Endothelial cell of umbilical vein (primary cell): ENCODE data around the gene CCN5. TPM values are rescaled to one million over a fixed set of nuclear protein-coding genes. Genes with fewer than 3 reads are reported as not detected.

Experiments used
- BruUV-seq: library from RNA; stranded (reverse); fragments of 400-500 nt; replicated peaks from 2 replicates; lab custom pipeline; 2021; lab: Mats Ljungman, UMichigan
- CTCF ChIA-PET: fragments of 300-600, 350-600 bp; sonication (Branson Sonifier 250); formaldehyde crosslinking; loops from one replicate; lab custom pipeline; 2021; ENCODE audit warnings: antibody characterized with exemption, inconsistent platforms; lab: Charles Lee
- POLR2A ChIA-PET: fragments of 300-600, 350-600 bp; sonication (Branson Sonifier 250); formaldehyde crosslinking; loops from one replicate; lab custom pipeline; 2021; ENCODE audit warnings: antibody characterized with exemption, inconsistent platforms; lab: Charles Lee
- DNase-seq: peaks from one replicate; pipeline ENCODE4 v3.0.0-alpha.2; 2011; ENCODE audit warnings: low read depth, low spot score
- FAIRE-seq: peaks from 2 replicates; lab custom pipeline; 2011; peaks lifted over from hg19 to GRCh38; lab: Jason Lieb, UNC
- H2AFZ ChIP-seq: 2 replicates; pipeline ENCODE4 v1.6.0; 2012; ENCODE audit warnings: low read depth, low read length, control low read depth, inconsistent platforms
- H3K27ac ChIP-seq: 2 replicates; pipeline ENCODE4 v1.5.1; 2011; ENCODE audit warnings: low read depth, mild to moderate bottlenecking, control low read depth, low read length, moderate library complexity; ENCODE audit not compliant: insufficient read depth
- H3K27me3 ChIP-seq, 2 experiments: 2 replicates each; pipeline versions ENCODE4 v1.6.0 to v1.6.1; 2011; ENCODE audit warnings: low read length in 2 of 2, mixed read lengths in 1 of 2; ENCODE audit not compliant: control insufficient read depth in 2 of 2, insufficient read depth in 2 of 2
- H3K36me3 ChIP-seq, 2 experiments: 2 replicates in 1 of 2; 3 replicates in 1 of 2; pipeline ENCODE4 v1.5.1; 2011; ENCODE audit warnings: low read length in 2 of 2, mild to moderate bottlenecking in 1 of 2, moderate library complexity in 1 of 2; ENCODE audit not compliant: control insufficient read depth in 2 of 2, insufficient read depth in 2 of 2; ENCODE audit errors: extremely low read depth in 1 of 2
- H3K4me1 ChIP-seq: 3 replicates; pipeline ENCODE4 v1.5.1; 2011; ENCODE audit warnings: mild to moderate bottlenecking, low read length; ENCODE audit not compliant: control insufficient read depth, insufficient read depth; ENCODE audit errors: extremely low read depth
- H3K4me2 ChIP-seq: 2 replicates; pipeline ENCODE4 v1.6.1; 2011; ENCODE audit warnings: low read length, control low read depth, mixed read lengths; ENCODE audit not compliant: insufficient read depth
- H3K4me3 ChIP-seq, 3 experiments: fragments of 200-600 bp in 1 of 3; sonication (generic), shearing (Covaris generic) in 1 of 3; replicated peaks in 1 of 3; 2 replicates each; pipeline ENCODE4 v1.5.1; 2011 to 2016; ENCODE audit warnings: control low read depth in 3 of 3, low read length in 3 of 3, mild to moderate bottlenecking in 2 of 3, inconsistent platforms in 1 of 3, low read depth in 1 of 3, moderate library complexity in 1 of 3; ENCODE audit not compliant: insufficient read depth in 1 of 3
- H3K79me2 ChIP-seq: 2 replicates; pipeline ENCODE4 v1.6.0; 2012; ENCODE audit warnings: low read length, inconsistent platforms; ENCODE audit not compliant: control insufficient read depth, insufficient read depth
- H3K9ac ChIP-seq: replicated peaks from 2 replicates; pipeline ENCODE3; 2011; ENCODE audit warnings: low read length, control low read depth; ENCODE audit not compliant: insufficient read depth; ENCODE audit errors: extremely low read depth
- H3K9me1 ChIP-seq: replicated peaks from 3 replicates; pipeline ENCODE4 v1.6.0; 2011; ENCODE audit warnings: mild to moderate bottlenecking, low read length; ENCODE audit not compliant: control insufficient read depth, insufficient read depth; ENCODE audit errors: extremely low read depth
- H3K9me3 ChIP-seq: replicated peaks from 2 replicates; pipeline ENCODE4 v1.5.1; 2012; ENCODE audit warnings: low read length, inconsistent platforms; ENCODE audit not compliant: control insufficient read depth, insufficient read depth
- H4K20me1 ChIP-seq: replicated peaks from 2 replicates; pipeline ENCODE3; 2011; ENCODE audit warnings: mild to moderate bottlenecking, low read length; ENCODE audit not compliant: control insufficient read depth, insufficient read depth; ENCODE audit errors: extremely low read depth
- EZH2 ChIP-seq: IDR thresholded peaks from 2 replicates; pipeline ENCODE4 v1.6.1; 2012; ENCODE audit warnings: borderline replicate concordance, low read depth, mild to moderate bottlenecking, moderate library complexity, low read length, inconsistent platforms; ENCODE audit not compliant: severe bottlenecking
- FOS ChIP-seq: IDR thresholded peaks from 2 replicates; pipeline ENCODE4 v1.6.1; 2011; ENCODE audit warnings: mild to moderate bottlenecking, low read length, moderate library complexity, borderline replicate concordance; ENCODE audit not compliant: insufficient read depth
- GATA2 ChIP-seq: IDR thresholded peaks from 2 replicates; pipeline ENCODE4 v1.7.0; 2011; ENCODE audit warnings: low read depth, mild to moderate bottlenecking, moderate library complexity, mixed read lengths, low read length; ENCODE audit not compliant: insufficient read length, insufficient read depth
- JUN ChIP-seq: IDR thresholded peaks from 2 replicates; pipeline ENCODE4 v1.6.1; 2011; ENCODE audit warnings: borderline replicate concordance, low read depth; ENCODE audit not compliant: insufficient read length, insufficient read depth
- MYC ChIP-seq: IDR thresholded peaks from one replicate; pipeline ENCODE4 v1.6.1; 2011; ENCODE audit warnings: mild to moderate bottlenecking, low read depth, low read length
- POLR2A ChIP-seq: IDR thresholded peaks from 2 replicates; pipeline ENCODE4 v1.6.1; 2012; ENCODE audit warnings: low read depth, mild to moderate bottlenecking, control low read depth, low read length
- POLR2AphosphoS5 ChIP-seq: IDR thresholded peaks from 2 replicates; pipeline ENCODE4 v1.6.1; 2012; ENCODE audit warnings: low read depth, mild to moderate bottlenecking, control low read depth, low read length, moderate library complexity; ENCODE audit not compliant: insufficient read depth
- dilution Hi-C: fragments of 300-500 bp; cut with MboI; formaldehyde crosslinking; loops from one replicate; pipeline ENCODE4 v1.15.0; 2019; ENCODE audit warnings: low sequenced_read_pairs; ENCODE audit not compliant: extremely low pct_ligation_motif_present
- intact Hi-C: fragments of 100-400 bp; cut with micrococcal nuclease; formaldehyde crosslinking; loops from one replicate; pipeline ENCODE4 v1.10.0; 2022
- polyA plus RNA-seq, 4 experiments: library from polyadenylated mRNA; depleted of rRNA in 3 of 4; stranded (reverse) in 3 of 4; unstranded in 1 of 4; fragments of >200 nt; gene quantifications; 2 replicates each; pipeline versions ENCODE4 v1.2.1 to v1.2.3, GENCODE V29; 2011 to 2012; ENCODE audit warnings: missing spikeins in 1 of 4
- total RNA-seq: library from RNA; stranded (reverse); gene quantifications from 2 replicates; pipeline ENCODE4 v1.2.3, GENCODE V29; 2021
- TF ChIP-seq, protein P1 (sequence below), 2 donors: IDR thresholded peaks; 1 replicate in 1 of 2; 2 replicates in 1 of 2; pipeline ENCODE4 v1.5.1; 2011; ENCODE audit warnings: low read length in 2 of 2, mild to moderate bottlenecking in 2 of 2, moderate library complexity in 2 of 2, control low read depth in 1 of 2, inconsistent platforms in 1 of 2, low read depth in 1 of 2; ENCODE audit not compliant: insufficient read depth in 1 of 2; ENCODE audit errors: extremely low read depth in 1 of 2
- TF ChIP-seq, protein P2 (sequence below): IDR thresholded peaks from 2 replicates; pipeline ENCODE4 v1.6.1; 2011; ENCODE audit not compliant: insufficient read depth, insufficient read length

Gene CCN5
- total and polyA plus RNA-seq, 2 donors (not counting 3 experiments of a cell fraction or from before 2014, with no cell fraction given), result 0.03 TPM; not detected in 1

DNA sequence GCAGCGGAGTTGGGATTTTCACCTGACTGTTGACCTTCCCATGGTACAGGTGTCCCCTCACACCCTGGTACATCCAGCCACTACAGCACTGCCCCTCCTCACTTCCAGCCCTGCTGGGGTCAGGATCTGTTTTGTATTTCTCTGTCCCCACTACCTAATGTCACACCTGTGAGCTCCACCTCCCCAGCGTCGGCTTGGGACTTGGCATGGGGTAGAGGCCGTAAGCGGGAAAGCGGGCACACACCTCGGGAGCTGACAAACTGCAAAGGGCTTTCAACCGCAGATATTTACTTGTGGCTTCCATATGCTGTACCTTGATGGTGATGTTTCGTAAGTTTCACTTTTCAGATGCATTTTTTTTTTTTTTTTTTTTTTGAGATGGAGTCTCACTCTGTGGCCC lies 5.4 kb upstream of the CCN5 start:
- no peak for TF ChIP-seq POLR2A
- TF ChIP-seq FOS, result no peak
- no peak for TF ChIP-seq POLR2AphosphoS5
- no peak for TF ChIP-seq JUN
- Histone ChIP-seq H3K4me1 (peaks cover 5% of the 10 kb centered on the region), H3K79me2 (no peaks in the 10 kb centered on the region), H3K27me3 (no peaks in the 10 kb centered on the region), H3K9me3 (no peaks in the 10 kb centered on the region), H3K4me3 (no peak overlapping the region), H3K9me1 (no peaks in the 10 kb centered on the region), H3K9ac (no peak overlapping the region), H4K20me1 (no peaks in the 10 kb centered on the region), H2AFZ (no peak overlapping the region), H3K36me3 (no peaks in the 10 kb centered on the region), H3K27ac (no peak overlapping the region), H3K4me2 (no peak overlapping the region)
- BruUV-seq, result no TSS peak
- POLR2A ChIA-PET, result no interaction called here
- FAIRE-seq (no peak), DNase-seq (no peak)
- dilution Hi-C loops (no loop called here), intact Hi-C loops (no loop called here)
- CTCF ChIA-PET, result interaction anchor here (0.7 kb wide), 1 partner anchor 664 kb away, joined by 5 read pairs; no protein-coding TSS in a partner anchor

DNA sequence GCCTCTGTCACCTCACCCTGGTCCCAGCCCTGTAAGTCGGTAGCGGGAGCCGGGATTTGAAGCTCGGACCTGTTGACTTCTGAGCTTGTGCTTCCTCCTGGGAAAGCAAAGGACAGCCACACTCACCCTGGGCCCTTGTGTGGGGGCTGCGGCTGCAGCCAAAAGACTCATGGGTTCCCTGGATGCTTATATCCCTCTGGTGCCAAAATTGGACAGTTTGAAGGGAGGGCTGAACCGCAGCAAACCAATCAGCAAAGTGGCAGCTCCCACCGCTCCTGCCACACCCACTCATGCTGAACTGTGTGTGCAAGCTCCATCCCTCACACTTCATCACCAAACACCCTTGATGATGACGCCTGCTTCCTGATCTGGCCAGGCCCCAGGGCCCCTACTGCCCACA lies 3.9 kb upstream of the CCN5 start:
- Histone ChIP-seq H3K4me3 (no peak overlapping the region), H4K20me1 (no peaks in the 10 kb centered on the region), H3K4me2 (no peak overlapping the region), H3K9me1 (no peaks in the 10 kb centered on the region), H3K9me3 (no peaks in the 10 kb centered on the region), H3K36me3 (no peaks in the 10 kb centered on the region), H3K79me2 (no peaks in the 10 kb centered on the region), H2AFZ (no peak overlapping the region), H3K27me3 (no peaks in the 10 kb centered on the region), H3K4me1 (peaks cover 7% of the 10 kb centered on the region), H3K9ac (no peak overlapping the region), H3K27ac (no peak overlapping the region)
- dilution Hi-C loops (no loop called here), intact Hi-C loops (no loop called here)
- FAIRE-seq (no peak), DNase-seq (no peak)
- CTCF ChIA-PET, result interaction anchor here (2.9 kb wide), 1 partner anchor 10 kb away, joined by 11 read pairs; no protein-coding TSS in a partner anchor
- TF ChIP-seq MYC, result no peak
- TF ChIP-seq POLR2A, result no peak
- TF ChIP-seq GATA2, result no peak
- no peak for TF ChIP-seq JUN
- no peak for TF ChIP-seq EZH2
- no peak for TF ChIP-seq FOS
- TF ChIP-seq, protein P1, sequence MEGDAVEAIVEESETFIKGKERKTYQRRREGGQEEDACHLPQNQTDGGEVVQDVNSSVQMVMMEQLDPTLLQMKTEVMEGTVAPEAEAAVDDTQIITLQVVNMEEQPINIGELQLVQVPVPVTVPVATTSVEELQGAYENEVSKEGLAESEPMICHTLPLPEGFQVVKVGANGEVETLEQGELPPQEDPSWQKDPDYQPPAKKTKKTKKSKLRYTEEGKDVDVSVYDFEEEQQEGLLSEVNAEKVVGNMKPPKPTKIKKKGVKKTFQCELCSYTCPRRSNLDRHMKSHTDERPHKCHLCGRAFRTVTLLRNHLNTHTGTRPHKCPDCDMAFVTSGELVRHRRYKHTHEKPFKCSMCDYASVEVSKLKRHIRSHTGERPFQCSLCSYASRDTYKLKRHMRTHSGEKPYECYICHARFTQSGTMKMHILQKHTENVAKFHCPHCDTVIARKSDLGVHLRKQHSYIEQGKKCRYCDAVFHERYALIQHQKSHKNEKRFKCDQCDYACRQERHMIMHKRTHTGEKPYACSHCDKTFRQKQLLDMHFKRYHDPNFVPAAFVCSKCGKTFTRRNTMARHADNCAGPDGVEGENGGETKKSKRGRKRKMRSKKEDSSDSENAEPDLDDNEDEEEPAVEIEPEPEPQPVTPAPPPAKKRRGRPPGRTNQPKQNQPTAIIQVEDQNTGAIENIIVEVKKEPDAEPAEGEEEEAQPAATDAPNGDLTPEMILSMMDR (IDR thresholded peaks at IDR 0.05; ENCODE audit: extremely low read depth in 1 of 2, insufficient read depth in 1 of 2, low read depth in 1 of 2, low read length in 2 of 2), result no peak
- no peak for TF ChIP-seq POLR2AphosphoS5
- TF ChIP-seq, protein P2, sequence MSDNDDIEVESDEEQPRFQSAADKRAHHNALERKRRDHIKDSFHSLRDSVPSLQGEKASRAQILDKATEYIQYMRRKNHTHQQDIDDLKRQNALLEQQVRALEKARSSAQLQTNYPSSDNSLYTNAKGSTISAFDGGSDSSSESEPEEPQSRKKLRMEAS, result no peak
- BruUV-seq, result no TSS peak
- POLR2A ChIA-PET, result no interaction called here
